Measurements from ENCODE around the gene TRIOBP.
"Not testable (repeated sequence)": the region's sequence is repeated elsewhere in the genome, so short reads cannot be mapped to it uniquely, and the experiment has no call there.

Gene TRIOBP

DNA sequence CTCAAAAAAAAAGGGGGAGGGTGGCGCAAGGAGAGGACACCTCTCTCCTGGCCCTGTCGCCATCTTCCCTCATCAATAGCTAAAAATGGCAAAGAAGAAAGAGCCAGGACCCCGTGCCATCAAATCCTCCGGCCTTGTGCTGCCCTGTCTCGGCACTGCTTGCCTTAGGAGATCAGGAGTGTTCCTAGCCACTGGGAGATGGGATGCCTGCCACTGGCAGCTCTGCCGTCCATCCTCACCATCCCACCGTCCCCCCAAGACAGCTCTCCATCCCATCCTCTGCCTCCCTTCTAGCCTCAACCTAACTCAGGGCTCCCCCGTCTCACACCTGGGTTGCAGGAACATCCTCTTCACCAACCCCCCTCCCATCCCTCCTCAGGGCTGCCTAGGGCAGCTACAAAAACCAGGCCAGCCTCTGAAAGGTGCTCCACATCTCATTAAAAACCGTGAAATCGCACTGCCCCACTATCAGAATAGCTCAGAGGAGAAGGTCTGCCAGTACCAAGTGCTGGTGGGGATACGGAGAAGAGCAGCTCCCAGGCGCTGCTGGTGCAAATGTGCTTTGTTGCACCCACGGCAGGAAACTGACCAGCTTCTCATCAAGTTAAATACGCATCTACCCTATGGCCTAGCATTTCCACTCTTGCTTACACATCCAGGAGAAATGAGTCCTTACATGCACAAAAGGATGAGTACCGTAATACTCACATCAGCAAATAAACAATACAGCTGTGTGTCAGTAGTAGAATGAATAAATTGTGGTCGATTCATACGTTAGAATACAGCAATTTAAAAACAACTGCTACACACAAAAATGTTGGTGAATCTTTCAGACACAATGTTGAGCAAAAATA is 79.2 kb downstream of the TRIOBP start:
- no peak for DNase-seq (ENCODE audit: low read depth)

DNA sequence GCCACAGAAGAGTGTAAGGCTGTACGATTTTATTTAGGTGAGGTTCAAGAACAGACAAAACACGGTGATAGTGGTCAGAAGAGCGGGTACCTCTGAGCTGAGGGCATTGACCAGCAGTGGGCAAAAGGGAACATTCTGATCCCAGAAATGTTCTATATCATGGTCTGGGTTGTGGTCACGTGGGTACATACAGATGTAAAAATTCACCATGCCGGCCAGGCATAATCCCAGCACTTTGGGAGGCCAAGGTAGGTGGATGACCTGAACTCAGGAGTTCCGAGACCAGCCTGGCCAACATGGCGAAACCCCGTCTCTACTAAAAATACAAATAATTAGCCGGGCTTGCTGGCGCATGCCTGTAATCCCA is 79.8 kb downstream of the TRIOBP start:
- DNase-seq (ENCODE audit: low read depth): no peak

DNA sequence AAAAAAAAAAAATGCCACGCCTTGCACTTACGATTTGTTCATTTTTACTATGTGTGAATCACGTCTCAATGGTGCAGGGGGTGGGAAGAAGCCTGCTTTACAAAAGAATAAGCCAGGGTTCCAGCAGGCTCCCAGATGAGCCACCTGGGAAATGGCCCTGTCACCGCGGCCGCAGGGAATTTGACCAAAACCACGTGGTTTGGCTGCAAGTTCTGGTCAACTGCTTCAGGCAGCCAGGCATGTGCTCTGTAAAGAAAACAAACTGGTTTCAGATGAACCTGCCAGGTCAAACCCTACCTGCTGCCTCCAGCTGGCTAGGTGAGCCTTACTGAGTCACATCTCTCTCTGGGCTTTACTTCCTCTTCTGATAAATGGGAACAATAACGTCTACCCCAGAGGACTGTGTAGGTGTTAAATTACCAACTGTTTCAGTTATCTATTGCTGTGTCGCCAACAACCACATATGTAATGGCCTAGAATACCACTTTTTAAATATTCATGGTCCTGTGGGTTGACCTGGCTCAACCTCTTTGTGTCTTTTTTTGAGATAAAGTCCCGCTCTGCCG is 80.4 kb downstream of the TRIOBP start:
- no peak for DNase-seq (ENCODE audit: low read depth)

DNA sequence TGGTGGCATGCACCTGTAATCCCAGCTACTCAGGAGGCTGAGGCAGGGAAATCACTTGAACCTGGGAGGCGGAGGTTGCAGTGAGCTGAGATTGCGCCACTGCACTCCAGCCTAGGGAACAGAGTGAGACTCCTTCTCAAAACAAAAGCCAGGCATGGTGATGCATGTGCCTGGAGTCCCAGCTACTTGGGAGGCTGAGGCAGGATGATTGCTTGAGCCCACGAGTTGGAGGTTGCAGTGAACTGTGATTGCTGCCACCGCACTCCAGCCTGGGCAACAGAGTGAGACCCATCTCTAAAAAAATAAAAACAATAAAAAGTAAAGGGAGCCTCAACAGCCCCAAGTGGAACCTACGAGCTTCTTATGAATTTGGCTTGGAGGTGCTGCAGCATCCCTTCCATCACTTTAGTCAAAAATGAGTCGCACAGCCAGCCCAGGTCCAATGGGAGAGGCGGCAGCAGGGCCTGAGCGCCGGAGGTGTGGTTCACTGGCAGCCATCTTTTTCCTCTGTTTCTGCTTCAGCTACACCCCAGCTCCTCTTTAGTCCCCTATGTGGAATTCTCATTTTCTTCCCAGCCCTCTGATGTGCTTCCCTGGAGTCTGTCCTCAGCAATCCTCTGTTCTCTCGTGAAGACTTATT is 81.6 kb downstream of the TRIOBP start:
- no peak for DNase-seq (ENCODE audit: low read depth)

DNA sequence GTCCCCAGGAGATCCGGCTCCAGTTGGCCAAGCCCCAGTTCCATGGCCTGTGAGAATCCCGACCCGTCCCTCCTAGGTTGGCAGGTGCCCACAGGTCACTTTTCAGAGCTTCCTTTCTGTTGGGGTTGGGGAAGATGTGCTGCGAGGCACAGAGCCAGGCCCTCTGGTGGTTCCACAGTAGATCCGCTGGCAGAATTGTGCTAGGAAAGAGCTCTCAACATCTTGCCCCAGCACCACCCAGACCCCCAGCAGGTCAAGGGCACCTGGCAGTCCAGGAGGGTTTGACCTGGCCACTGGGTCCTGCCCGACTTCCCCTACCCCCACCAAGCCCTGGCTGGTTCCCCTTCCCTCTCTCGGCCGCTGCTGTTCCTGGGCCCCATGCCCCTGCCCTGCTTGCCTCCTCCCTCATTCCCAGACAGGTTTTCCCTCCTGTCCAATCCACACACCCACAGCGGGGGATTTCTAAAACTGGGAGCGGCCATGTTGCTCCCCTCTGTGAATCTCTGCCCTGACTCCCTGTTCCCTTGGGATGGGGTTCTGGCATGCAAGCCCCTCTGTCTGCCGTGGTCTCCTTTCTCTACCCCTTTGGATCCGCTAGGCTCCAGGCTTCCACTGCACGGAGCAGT is 84.7 kb downstream of the TRIOBP start:
- DNase-seq (ENCODE audit: low read depth): no peak

DNA sequence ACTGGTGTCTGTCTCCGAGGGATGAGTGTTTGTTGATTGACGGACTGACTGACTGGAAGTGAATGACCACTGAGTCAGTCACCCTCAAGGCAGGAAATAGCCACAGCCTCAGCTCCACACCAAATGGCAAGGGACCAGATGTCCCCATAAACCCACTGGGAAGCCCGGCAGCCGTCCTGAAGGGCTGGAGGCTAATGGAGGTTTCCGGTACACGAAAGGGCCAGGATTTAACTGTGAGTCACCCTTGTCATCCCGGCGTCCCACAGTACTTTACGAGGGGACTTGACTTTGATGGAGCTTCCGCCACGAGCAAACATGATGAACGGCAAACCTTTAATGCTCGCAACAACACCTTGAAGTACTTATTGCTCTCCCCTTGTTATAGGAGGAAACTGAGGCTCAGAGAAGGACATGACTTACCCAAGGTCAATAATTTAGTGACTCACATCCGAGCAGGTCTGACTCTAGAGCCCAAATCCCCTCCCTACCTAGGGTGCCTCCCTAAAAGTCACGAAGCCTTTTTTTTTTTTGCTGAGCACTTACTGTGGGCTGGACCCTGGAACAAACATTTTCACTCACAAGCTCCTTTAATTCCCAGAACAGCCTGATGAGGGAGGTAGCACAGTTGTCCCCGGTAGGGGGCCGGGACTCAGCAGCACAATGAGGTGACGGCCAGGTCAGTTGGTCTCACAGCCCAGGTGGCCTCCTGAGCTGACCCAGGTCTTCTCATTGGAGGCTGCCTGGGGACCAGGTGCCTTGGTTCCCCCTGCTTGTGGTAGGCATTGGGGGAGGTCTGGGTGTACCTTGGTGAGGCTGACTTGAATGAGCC is 85.7 kb downstream of the TRIOBP start:
- no peak for DNase-seq (ENCODE audit: low read depth)

DNA sequence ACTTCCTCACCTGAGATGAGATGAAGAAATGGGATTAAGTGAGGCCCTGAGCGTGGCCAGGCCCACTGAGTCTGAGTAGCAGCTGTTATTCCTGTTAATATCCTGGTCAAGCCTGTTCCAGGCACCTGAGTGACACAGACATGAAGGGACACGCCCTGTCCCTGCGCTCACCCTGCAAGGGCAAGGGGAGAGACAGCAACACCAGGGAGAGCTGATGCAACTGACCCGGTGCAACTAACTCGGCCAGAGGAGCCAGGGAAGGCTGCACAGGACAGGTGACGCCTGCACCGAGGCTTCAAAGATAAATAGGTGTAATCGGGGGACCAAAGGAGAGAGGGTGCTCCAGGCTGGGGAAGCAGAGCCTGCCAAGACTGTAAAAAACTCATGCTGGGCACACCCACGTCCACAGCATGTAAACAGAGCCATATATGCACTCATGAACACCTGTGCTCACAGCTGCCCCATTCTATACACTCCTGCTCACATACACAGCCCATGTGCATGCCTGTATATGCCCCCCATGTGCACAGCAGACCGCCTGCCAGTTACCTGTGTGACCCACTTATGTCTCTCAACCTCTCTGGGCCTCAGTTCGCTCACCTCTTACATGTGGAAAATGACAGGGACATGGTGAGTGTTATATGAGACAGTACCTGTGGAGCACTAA is 88.1 kb downstream of the TRIOBP start:
- no peak for DNase-seq (ENCODE audit: low read depth)

DNA sequence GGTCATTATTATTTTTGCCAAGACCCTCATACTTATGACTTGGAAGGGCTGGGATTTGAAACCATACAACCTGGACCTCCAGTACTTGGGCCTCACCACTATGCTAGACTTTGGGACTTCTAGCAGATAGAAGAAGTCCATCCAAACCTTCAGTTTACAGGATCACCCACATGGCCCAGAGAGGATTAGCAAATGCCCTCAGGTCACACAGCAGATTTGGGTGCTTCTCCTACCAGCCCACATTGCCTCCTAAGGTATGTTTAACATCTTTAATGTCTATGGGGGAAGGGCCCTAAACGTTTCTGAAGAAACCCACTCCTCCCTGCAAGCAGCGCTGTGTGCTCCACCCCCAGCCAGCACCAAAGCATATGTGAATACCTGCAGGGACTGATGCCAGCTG is 93.4 kb downstream of the TRIOBP start:
- DNase-seq (ENCODE audit: low read depth): no peak

DNA sequence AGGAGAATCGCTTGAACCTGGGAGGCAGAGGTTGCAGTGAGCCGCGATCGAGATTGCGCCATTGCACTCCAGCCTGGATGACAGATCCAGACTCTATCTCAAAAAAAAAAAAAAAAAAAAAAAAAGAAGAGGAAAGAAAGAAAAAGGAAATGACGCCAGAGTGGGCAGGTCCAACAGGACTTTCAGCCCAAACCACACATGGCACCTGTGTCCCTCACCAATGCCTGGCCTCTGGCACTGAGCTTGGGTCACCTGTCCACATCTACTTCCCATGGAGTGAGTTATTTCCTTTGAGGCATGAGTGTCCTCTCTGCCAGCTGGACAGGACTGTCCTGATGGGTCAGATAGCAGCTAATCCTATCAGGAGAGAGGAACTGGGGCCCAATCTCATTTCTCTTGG is 95.6 kb downstream of the TRIOBP start:
- DNase-seq (ENCODE audit: low read depth): no peak

DNA sequence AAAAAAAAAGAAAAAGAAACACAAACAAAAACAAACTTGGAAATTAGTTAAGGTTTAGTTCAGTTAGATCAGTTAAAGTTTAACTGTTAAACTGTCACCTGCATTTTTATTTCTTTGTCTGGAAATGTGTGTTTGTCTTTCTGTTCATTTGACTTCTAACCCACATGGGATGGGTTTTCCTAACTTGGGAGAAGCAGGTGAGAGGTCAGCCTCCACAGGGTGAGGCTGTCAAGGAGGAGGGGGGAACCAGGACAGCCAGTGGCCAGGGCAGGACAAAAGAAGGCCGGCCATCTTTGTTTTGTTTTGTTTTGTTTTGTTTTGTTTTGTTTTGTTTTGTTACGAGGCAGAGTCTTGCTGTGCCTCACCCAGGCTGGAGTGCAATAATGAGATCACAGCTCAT is 97.5 kb downstream of the TRIOBP start:
- no peak for DNase-seq (ENCODE audit: low read depth)

DNA sequence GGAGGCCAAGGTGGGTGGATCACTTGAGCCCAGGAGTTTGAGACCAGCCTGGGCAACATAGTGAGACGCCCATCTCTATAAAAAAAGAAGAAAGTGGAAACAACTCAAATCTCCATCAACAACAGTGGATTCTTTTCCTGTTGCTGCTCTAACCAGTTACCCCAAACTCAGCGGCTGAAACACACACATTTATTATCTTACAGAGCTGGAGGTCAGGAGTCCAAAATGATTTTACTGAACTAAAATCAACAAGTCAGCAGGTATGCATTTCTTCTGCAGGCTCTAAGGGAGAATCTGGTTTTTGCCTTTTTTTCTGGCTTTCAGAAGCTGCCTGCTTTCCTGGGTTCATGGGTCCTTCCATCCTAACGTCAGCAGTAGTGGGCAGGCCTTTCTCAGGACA is 99.2 kb downstream of the TRIOBP start:
- no peak for DNase-seq (ENCODE audit: low read depth)

DNA sequence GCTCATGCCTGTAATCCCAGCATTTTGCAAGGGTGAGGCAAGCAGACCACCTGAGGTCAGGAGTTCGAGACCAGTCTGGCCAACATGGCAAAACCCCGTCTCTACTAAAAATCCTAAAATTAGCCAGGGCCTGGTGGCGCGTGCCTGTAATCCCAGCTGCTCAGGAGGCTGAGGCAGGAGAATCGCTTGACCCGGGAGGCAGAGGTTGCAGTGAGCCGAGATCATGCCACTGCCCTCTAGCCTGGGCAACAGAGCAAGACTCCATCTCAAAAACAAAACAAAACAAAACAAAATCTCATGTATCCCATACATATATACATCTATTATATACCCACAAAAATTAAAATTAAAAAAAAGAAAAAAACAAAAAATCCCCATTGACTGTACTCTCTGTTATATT is 100.4 kb downstream of the TRIOBP start:
- not testable (repeated sequence) for DNase-seq (ENCODE audit: low read depth)

DNA sequence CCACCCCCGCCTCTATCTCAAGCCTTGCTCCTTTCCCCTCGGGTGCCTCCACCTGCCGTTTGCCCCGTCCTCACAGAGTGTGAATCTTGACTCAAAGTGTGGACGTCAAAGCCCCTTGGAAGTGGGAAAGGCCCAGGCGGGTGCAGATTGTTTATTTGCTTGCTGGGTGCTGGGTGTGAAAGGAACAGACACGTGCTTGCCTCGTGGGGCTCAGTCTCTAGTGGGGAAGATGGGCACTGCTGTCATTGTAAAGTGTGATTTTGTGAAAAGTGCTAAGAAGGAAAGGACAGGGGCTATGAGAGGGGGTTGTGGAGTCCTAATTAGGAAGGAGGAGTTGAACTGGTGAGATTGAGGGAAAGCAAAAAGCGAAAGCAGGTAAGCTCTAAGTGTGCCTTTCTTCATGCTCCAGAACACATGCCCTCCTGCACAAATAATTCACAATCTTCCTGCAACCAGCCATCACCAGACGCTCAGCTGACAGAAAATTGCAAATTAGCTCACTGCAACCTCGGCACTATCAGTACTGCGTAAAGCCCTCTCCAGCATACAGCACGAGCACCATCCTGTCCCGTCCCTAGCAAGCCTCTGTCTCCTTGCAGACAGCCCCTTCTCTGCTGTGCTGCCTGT is 101.1 kb downstream of the TRIOBP start:
- DNase-seq (ENCODE audit: low read depth): no peak

DNA sequence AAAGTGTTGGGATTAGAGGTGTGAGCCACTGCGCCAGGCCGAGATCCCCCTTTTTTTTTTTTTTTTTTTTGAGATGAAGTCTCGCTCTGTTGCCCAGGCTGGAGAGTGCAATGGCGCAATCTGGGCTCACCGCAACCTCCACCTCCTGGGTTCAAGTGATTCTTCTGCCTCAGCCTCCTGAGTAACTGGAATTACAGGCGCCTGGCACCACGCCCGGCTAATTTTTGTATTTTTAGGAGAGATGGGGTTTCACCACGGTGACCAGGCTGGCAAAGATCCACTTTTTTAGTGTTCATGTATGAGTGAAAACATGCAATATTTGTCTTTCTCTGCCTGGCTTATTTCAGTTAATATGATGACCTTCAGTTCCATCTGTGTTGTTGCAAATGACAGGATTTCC is 103.1 kb downstream of the TRIOBP start:
- not testable (repeated sequence) for DNase-seq (ENCODE audit: low read depth)

DNA sequence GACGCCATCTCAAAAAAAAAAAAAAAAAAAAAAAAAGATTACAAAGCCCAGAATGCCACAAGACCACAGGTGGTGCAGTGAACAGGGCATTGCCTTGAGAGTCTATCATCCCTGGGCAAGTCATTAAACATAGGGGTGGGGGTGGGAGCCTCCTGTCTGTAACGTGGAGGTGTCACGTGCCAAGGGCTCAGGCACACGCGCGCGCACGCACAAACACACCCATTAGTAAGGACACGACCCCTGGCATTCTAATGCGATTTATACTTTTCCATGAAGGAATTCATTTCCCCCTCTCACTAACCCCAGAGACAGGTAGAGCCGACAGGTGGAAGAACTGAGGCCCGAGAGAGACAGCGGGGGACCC is 105.1 kb downstream of the TRIOBP start:
- DNase-seq (ENCODE audit: low read depth): no peak

DNA sequence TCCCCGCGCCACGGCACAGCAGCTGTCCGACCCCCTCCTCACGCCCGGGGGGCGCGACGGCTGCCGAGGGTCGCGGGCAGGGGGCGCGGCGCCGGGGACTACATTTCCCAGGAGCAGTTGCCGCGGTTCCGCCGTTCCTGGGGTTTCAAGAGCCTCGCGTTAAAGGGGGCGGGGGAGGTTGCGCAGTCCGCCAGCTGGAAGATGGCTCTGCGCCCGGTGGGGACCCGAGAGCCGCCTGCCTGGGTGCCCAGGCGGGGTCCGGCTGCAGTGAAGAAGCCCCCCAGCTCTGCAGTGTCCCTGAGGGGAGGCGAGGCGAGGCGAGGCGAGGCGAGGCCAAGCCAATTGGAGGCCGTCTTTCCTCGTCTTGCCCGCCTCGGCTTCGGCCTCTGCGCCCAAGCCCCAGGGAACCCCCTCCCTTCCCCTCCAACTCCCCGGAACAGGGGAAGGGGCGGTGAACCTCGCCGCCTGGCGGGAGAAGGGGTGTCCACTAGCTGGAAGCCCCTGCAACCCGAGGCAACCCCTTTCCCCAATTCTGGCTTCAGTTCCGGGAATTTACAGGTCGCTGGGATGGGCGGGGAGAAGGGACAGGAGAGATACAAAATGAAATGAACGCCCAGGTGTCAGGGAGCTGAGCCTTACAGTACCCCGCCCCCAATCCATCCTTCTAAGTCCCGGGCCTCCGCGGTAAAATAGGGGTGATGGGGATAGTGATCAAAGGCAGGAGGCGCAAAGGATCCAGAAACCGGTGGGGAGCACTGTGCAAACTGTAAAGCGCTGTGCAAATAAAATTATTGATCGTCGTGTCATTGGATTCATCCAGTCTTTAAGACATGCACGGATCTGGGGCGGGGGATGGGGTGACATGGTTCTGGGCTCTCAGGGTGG is 105.7 kb downstream of the TRIOBP start:
- DNase-seq (ENCODE audit: low read depth): no peak

DNA sequence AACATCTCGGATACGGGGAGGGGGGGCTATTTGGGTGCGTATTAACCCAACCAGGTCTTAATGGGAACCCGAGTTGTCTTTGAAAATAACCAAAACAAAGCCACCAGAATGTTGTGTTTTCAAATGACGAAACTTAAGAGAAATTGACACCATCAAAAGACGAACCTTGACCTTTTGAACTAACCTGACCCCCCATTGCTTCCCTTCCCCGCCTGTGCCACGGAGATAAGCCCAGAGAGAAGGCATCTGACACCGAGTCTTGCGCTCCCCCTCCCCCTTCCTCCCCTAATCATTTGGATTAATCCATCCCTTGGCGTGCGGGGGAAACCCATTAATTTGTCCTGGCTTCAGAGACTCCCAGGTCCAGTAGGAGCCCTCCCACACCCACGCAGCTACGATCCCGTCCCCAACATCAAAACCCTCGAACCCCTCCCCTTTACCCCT is 106.4 kb downstream of the TRIOBP start:
- DNase-seq (ENCODE audit: low read depth): no peak

DNA sequence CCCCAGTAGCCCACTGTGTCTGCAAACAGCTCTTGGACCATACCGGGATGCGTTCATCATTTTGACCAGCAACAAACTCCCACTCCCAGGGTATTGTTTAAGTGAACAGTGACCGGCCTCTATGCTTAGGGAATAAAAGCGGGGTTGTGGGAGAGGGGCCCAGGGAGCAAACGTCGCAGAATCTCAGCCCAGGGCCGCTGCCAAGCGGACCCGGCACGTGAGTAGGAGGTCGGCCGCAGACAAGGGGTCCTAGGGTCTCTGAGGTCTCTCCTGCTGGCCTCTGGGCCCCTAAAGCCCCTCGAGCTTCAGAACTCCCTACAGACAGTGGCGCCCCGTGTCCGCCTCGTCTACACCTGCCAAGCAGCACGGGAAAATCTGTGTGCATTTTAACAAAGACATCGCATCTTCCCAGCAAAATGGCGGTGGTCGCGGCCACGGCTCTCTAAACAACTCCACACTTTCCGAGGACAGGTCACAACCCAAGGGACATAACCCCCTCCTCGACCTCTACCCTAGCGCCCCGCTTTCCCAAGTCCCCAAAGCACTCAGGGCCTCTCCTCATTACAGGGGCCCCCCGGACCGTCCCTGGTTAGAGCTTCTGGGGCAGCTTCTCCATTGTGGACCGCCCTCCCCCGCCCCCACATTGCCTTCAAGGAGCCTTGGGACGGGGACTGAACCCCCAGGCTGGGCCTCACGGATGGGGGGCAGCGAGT is 106.9 kb downstream of the TRIOBP start:
- no peak for DNase-seq (ENCODE audit: low read depth)

DNA sequence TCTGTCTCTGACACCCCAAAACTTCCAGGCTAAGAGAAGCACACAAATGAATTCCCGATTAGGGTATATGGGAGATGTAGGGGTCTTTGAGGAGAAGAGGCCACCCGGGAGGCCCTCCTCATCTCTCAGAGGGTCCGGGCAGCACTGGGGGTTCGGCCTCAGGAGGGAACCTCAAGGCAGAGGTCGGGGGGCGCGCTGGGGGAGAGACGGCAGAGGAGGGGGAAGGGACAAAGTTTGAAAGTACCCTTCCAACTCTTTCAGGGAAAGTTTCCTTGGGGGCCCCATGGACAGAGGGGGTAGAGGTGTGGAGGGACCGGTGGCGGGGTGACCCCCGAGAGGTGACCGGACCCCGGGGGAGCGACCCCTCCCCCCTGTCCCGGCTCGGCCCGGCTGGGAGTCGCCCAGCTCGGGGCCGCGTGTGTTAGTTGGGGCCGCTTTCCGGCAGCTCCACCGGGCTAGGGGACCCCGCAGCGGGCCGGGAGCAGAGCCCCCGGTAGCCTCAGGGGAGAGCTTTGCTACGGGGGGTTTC is 107.6 kb downstream of the TRIOBP start:
- DNase-seq (ENCODE audit: low read depth): no peak
